ENCODE data around the gene EEFSEC. TPM values are rescaled to one million over a fixed set of nuclear protein-coding genes. Genes with fewer than 3 reads are reported as not detected.

The EEFSEC gene
- polyA plus RNA-seq, 1 donor (not counting 4 experiments of a cell fraction or from before 2014, with no cell fraction given), result 8.7 TPM

GRCh38 chr3:128310286-128311058 lies 157.2 kb downstream of the EEFSEC start:
- Histone ChIP-seq H3K9me3 (ENCODE audit: control insufficient read depth, low read depth, low read length) (no peaks in the 10 kb centered on the region), H4K20me1 (ENCODE audit: control insufficient read depth, extremely low read depth, insufficient read depth, low read length) (no peaks in the 10 kb centered on the region), H3K27ac (ENCODE audit: control insufficient read depth, insufficient read depth, low read length) (no peak overlapping the region), H2AFZ (ENCODE audit: control insufficient read depth, low read length) (no peak overlapping the region), H3K27me3 (ENCODE audit: control insufficient read depth, extremely low read depth, insufficient read depth, low read length) (no peaks in the 10 kb centered on the region), H3K9me1 (ENCODE audit: control insufficient read depth, extremely low read depth, insufficient read depth, low read length) (peaks cover 3% of the 10 kb centered on the region), H3K36me3 (ENCODE audit: control insufficient read depth in 2 of 2, extremely low read depth in 1 of 2, insufficient read depth in 2 of 2, low read length in 2 of 2) (peaks cover 0 to 4% of the 10 kb centered on the region in 2 experiments), H3K4me1 (ENCODE audit: control insufficient read depth, extremely low read depth, insufficient read depth, low read length) (no peaks in the 10 kb centered on the region), H3K4me3 (ENCODE audit: control insufficient read depth in 2 of 3, extremely low read depth in 1 of 3, insufficient read depth in 2 of 3, low read depth in 1 of 3, low read length in 3 of 3) (no peak overlapping the region), H3K79me2 (ENCODE audit: control insufficient read depth, insufficient read depth, low read length) (no peaks in the 10 kb centered on the region), H3K4me2 (ENCODE audit: control insufficient read depth, extremely low read depth, insufficient read depth, low read depth, low read length) (no peak overlapping the region), H3K9ac (ENCODE audit: control insufficient read depth, extremely low read depth, insufficient read depth, low read length) (no peak overlapping the region)
- TF ChIP-seq EZH2 (IDR thresholded peaks at IDR 0.05; ENCODE audit: low read length) (no peak), CTCF (optimal IDR thresholded peaks at IDR 0.05 in 1 of 3, IDR thresholded peaks at IDR 0.05 in 1 of 3, conservative IDR thresholded peaks at IDR 0.05 in 1 of 3; ENCODE audit: extremely low read depth in 1 of 3, insufficient read depth in 2 of 3, low read length in 3 of 3) (no peak)
- dilution Hi-C loops (cut with MboI; ENCODE audit: extremely low pct_ligation_motif_present, low sequenced_read_pairs), result no loop called here
- DNase-seq (ENCODE audit: low read depth, low spot score), result no peak
- FAIRE-seq, result no peak

- Histone ChIP-seq H3K36me3 (ENCODE audit: control insufficient read depth in 2 of 2, extremely low read depth in 1 of 2, insufficient read depth in 2 of 2, low read length in 2 of 2) (peaks cover 0 to 4% of the 10 kb centered on the region in 2 experiments), H3K4me3 (ENCODE audit: control insufficient read depth in 2 of 3, extremely low read depth in 1 of 3, insufficient read depth in 2 of 3, low read depth in 1 of 3, low read length in 3 of 3) (no peak overlapping the region), H3K27ac (ENCODE audit: control insufficient read depth, insufficient read depth, low read length) (no peak overlapping the region), H3K9ac (ENCODE audit: control insufficient read depth, extremely low read depth, insufficient read depth, low read length) (no peak overlapping the region), H3K4me2 (ENCODE audit: control insufficient read depth, extremely low read depth, insufficient read depth, low read depth, low read length) (no peak overlapping the region), H3K79me2 (ENCODE audit: control insufficient read depth, insufficient read depth, low read length) (no peaks in the 10 kb centered on the region), H3K27me3 (ENCODE audit: control insufficient read depth, extremely low read depth, insufficient read depth, low read length) (no peaks in the 10 kb centered on the region), H3K4me1 (ENCODE audit: control insufficient read depth, extremely low read depth, insufficient read depth, low read length) (no peaks in the 10 kb centered on the region), H3K9me1 (ENCODE audit: control insufficient read depth, extremely low read depth, insufficient read depth, low read length) (peaks cover 3% of the 10 kb centered on the region), H2AFZ (ENCODE audit: control insufficient read depth, low read length) (no peak overlapping the region), H3K9me3 (ENCODE audit: control insufficient read depth, low read depth, low read length) (no peaks in the 10 kb centered on the region), H4K20me1 (ENCODE audit: control insufficient read depth, extremely low read depth, insufficient read depth, low read length) (no peaks in the 10 kb centered on the region)
- no peak for DNase-seq (ENCODE audit: low read depth, low spot score)
- TF ChIP-seq EZH2 (IDR thresholded peaks at IDR 0.05; ENCODE audit: low read length) (no peak), CTCF (optimal IDR thresholded peaks at IDR 0.05 in 1 of 3, IDR thresholded peaks at IDR 0.05 in 1 of 3, conservative IDR thresholded peaks at IDR 0.05 in 1 of 3; ENCODE audit: extremely low read depth in 1 of 3, insufficient read depth in 2 of 3, low read length in 3 of 3) (no peak)
- dilution Hi-C loops (cut with MboI; ENCODE audit: extremely low pct_ligation_motif_present, low sequenced_read_pairs), result no loop called here
- FAIRE-seq, result no peak
These were observed 158.2 kb downstream of the EEFSEC start for GRCh38 chr3:128311441-128311844.
